ENCODE results near the gene ABCA6. TPM values are rescaled to one million over a fixed set of nuclear protein-coding genes. Genes with fewer than 3 reads are reported as not detected.

Gene ABCA6
- total and polyA plus RNA-seq, 2 experiments from 2014 or later, result 2.8 to 6.4 TPM

GRCh38 chr17:69047368-69048263 is 94.1 kb downstream of the ABCA6 start:
- no peaks in the 10 kb centered on the region for H3K9me2 ChIP-seq (ENCODE audit: insufficient read depth)
- H3K9ac ChIP-seq, result no peak overlapping the region
- in situ Hi-C loops (cut with MboI), result no loop called here
- no peaks in the 10 kb centered on the region for H4K20me1 ChIP-seq (ENCODE audit: insufficient read depth)
- no peak for TF ChIP-seq EZH2 (IDR thresholded peaks at IDR 0.05; ENCODE audit: insufficient read depth, poor library complexity, severe bottlenecking)
- no peak for TF ChIP-seq EZH2phosphoT487 (IDR thresholded peaks at IDR 0.05; ENCODE audit: insufficient read depth, low read depth)
- 2% methylated on average over 3 of the region's 3 CpGs for WGBS, 2 experiments (ENCODE audit: low coverage in 1 of 2, low lambda C conversion rate in 2 of 2, missing lambda C conversion rate in 2 of 2)
- peak; percentile 50 for DNase-seq
- peaks cover 27% of the 10 kb centered on the region for H3F3A ChIP-seq (ENCODE audit: insufficient read depth)
- H2AFZ ChIP-seq, result 0 out of 2 replicates have a peak overlapping the region, but pooled peaks have one; percentile 23
- peaks cover 28% of the 10 kb centered on the region for H3K4me1 ChIP-seq (ENCODE audit: insufficient read depth)
- peak overlapping the region; percentile 18; the same call in 1 of the 2 replicates for H3K27ac ChIP-seq
- no peaks in the 10 kb centered on the region for H3K9me3 ChIP-seq (ENCODE audit: low read depth)
- H3K79me2 ChIP-seq (ENCODE audit: insufficient read depth), result no peaks in the 10 kb centered on the region
- no peaks in the 10 kb centered on the region for H3K27me3 ChIP-seq (replicated peaks; ENCODE audit: insufficient read depth)
- H3K36me3 ChIP-seq (ENCODE audit: low read depth), result no peaks in the 10 kb centered on the region
- no peak overlapping the region for H3K4me3 ChIP-seq
- peak overlapping the region; percentile 32 for H3K4me2 ChIP-seq (ENCODE audit: unreplicated experiment)

- Histone ChIP-seq H3K9ac (no peak overlapping the region), H3K4me3 (no peak overlapping the region), H4K20me1 (ENCODE audit: insufficient read depth) (no peaks in the 10 kb centered on the region), H3F3A (ENCODE audit: insufficient read depth) (peaks cover 21% of the 10 kb centered on the region), H3K27ac (no peak overlapping the region), H3K27me3 (replicated peaks; ENCODE audit: insufficient read depth) (no peaks in the 10 kb centered on the region), H3K4me2 (ENCODE audit: unreplicated experiment) (no peak overlapping the region), H3K9me3 (ENCODE audit: low read depth) (no peaks in the 10 kb centered on the region), H3K9me2 (ENCODE audit: insufficient read depth) (no peaks in the 10 kb centered on the region), H3K36me3 (ENCODE audit: low read depth) (no peaks in the 10 kb centered on the region), H3K4me1 (ENCODE audit: insufficient read depth) (peaks cover 22% of the 10 kb centered on the region), H3K79me2 (ENCODE audit: insufficient read depth) (no peaks in the 10 kb centered on the region), H2AFZ (no peak overlapping the region)
- DNase-seq, result no peak
- TF ChIP-seq EZH2 (IDR thresholded peaks at IDR 0.05; ENCODE audit: insufficient read depth, poor library complexity, severe bottlenecking), result no peak
- TF ChIP-seq EZH2phosphoT487 (IDR thresholded peaks at IDR 0.05; ENCODE audit: insufficient read depth, low read depth), result no peak
- 77 to 83% methylated on average over 4 of the region's 4 CpGs for WGBS, 2 experiments (ENCODE audit: low coverage in 1 of 2, low lambda C conversion rate in 2 of 2, missing lambda C conversion rate in 2 of 2)
- in situ Hi-C loops (cut with MboI), result no loop called here
Observed at GRCh38 chr17:69046121-69046807, 95.4 kb downstream of the ABCA6 start.

- Histone ChIP-seq H3K9me2 (ENCODE audit: insufficient read depth) (no peaks in the 10 kb centered on the region), H3K4me3 (no peak overlapping the region), H3K27ac (no peak overlapping the region), H4K20me1 (ENCODE audit: insufficient read depth) (no peaks in the 10 kb centered on the region), H3F3A (ENCODE audit: insufficient read depth) (peaks cover 15% of the 10 kb centered on the region), H3K79me2 (ENCODE audit: insufficient read depth) (no peaks in the 10 kb centered on the region), H3K36me3 (ENCODE audit: low read depth) (no peaks in the 10 kb centered on the region), H3K9ac (no peak overlapping the region), H3K4me2 (ENCODE audit: unreplicated experiment) (no peak overlapping the region), H2AFZ (no peak overlapping the region), H3K27me3 (replicated peaks; ENCODE audit: insufficient read depth) (no peaks in the 10 kb centered on the region), H3K9me3 (ENCODE audit: low read depth) (no peaks in the 10 kb centered on the region), H3K4me1 (ENCODE audit: insufficient read depth) (peaks cover 15% of the 10 kb centered on the region)
- TF ChIP-seq EZH2phosphoT487 (IDR thresholded peaks at IDR 0.05; ENCODE audit: insufficient read depth, low read depth), result no peak
- 98 to 99% methylated on average over 2 of the region's 2 CpGs for WGBS, 2 experiments (ENCODE audit: low coverage in 1 of 2, low lambda C conversion rate in 2 of 2, missing lambda C conversion rate in 2 of 2)
- DNase-seq, result no peak
- in situ Hi-C loops (cut with MboI), result no loop called here
Observed at GRCh38 chr17:69045646-69046045, 96.0 kb downstream of the ABCA6 start.

- H3K9me3 ChIP-seq (ENCODE audit: low read depth), result no peaks in the 10 kb centered on the region
- H3K4me1 ChIP-seq (ENCODE audit: insufficient read depth), result peaks cover 12% of the 10 kb centered on the region
- H3K79me2 ChIP-seq (ENCODE audit: insufficient read depth), result no peaks in the 10 kb centered on the region
- DNase-seq, result no peak
- no peak overlapping the region for H3K4me3 ChIP-seq
- H3K36me3 ChIP-seq (ENCODE audit: low read depth), result no peaks in the 10 kb centered on the region
- peaks cover 11% of the 10 kb centered on the region for H3F3A ChIP-seq (ENCODE audit: insufficient read depth)
- no peak overlapping the region for H3K4me2 ChIP-seq (ENCODE audit: unreplicated experiment)
- H3K27me3 ChIP-seq (replicated peaks; ENCODE audit: insufficient read depth), result no peaks in the 10 kb centered on the region
- WGBS, 2 experiments (ENCODE audit: low coverage in 1 of 2, low lambda C conversion rate in 2 of 2, missing lambda C conversion rate in 2 of 2), result 96 to 97% methylated on average over 2 of the region's 2 CpGs
- no peak overlapping the region for H3K27ac ChIP-seq
- H4K20me1 ChIP-seq (ENCODE audit: insufficient read depth), result no peaks in the 10 kb centered on the region
- no peak overlapping the region for H3K9ac ChIP-seq
- no peak overlapping the region for H2AFZ ChIP-seq
- no peaks in the 10 kb centered on the region for H3K9me2 ChIP-seq (ENCODE audit: insufficient read depth)
- TF ChIP-seq EZH2 (IDR thresholded peaks at IDR 0.05; ENCODE audit: insufficient read depth, poor library complexity, severe bottlenecking), result no peak
- in situ Hi-C loops (cut with MboI), result no loop called here
Observed at GRCh38 chr17:69044371-69044770, 97.3 kb downstream of the ABCA6 start.

Measured in GM23248 (cell line).